H1 (cell line): ENCODE results near the gene DPYSL3. TPM values are rescaled to one million over a fixed set of nuclear protein-coding genes. Genes with fewer than 3 reads are reported as not detected.

Experiments
- CTCF ChIA-PET: fragments of 300-600 bp; sonication (Branson Sonifier 250); formaldehyde crosslinking; loops from one replicate; lab custom pipeline; 2021; ENCODE audit not compliant: partially characterized antibody; lab: Charles Lee
- POLR2A ChIA-PET: fragments of 300-600 bp; sonication (Branson Sonifier 250); formaldehyde crosslinking; loops from one replicate; lab custom pipeline; 2021; ENCODE audit warnings: inconsistent platforms; ENCODE audit not compliant: partially characterized antibody; lab: Charles Lee
- DNase-seq, 2 experiments: peaks; one replicate each; pipeline versions ENCODE4 v3.0.0 to v3.0.0-alpha.2; 2010 to 2022; ENCODE audit warnings: low spot score in 2 of 2, low read depth in 1 of 2, mixed read lengths in 1 of 2
- FAIRE-seq: peaks from 2 replicates; lab custom pipeline; 2011; peaks lifted over from hg19 to GRCh38; lab: Jason Lieb, UNC
- H2AFZ ChIP-seq: 2 replicates; pipeline ENCODE4 v1.8.1; 2012; ENCODE audit warnings: low read length, inconsistent platforms
- H2AK5ac ChIP-seq: 2 replicates; pipeline ENCODE4 v1.6.1; 2013; ENCODE audit warnings: low read depth, low read length
- H2BK120ac ChIP-seq: replicated peaks from 2 replicates; pipeline ENCODE3; 2013; ENCODE audit warnings: low read depth, low read length, inconsistent platforms
- H2BK12ac ChIP-seq: 2 replicates; pipeline ENCODE4 v1.6.1; 2013; ENCODE audit warnings: low read depth, low read length
- H2BK15ac ChIP-seq: 2 replicates; pipeline ENCODE4 v1.6.1; 2013; ENCODE audit warnings: low read length
- H2BK20ac ChIP-seq: 2 replicates; pipeline ENCODE4 v1.6.1; 2013; ENCODE audit warnings: low read length
- H2BK5ac ChIP-seq: 2 replicates; pipeline ENCODE4 v1.6.1; 2013; ENCODE audit warnings: low read depth, low read length
- H3K14ac ChIP-seq: 2 replicates; pipeline ENCODE4 v1.6.1; 2013; ENCODE audit warnings: inconsistent platforms; ENCODE audit not compliant: insufficient read length
- H3K18ac ChIP-seq: 2 replicates; pipeline ENCODE4 v1.6.1; 2013; ENCODE audit warnings: low read length; ENCODE audit errors: extremely low read depth
- H3K23ac ChIP-seq: 2 replicates; pipeline ENCODE4 v1.6.1; 2013; ENCODE audit warnings: inconsistent platforms; ENCODE audit not compliant: insufficient read length
- H3K23me2 ChIP-seq: 2 replicates; pipeline ENCODE4 v1.6.1; 2013; ENCODE audit warnings: low read depth, low read length
- H3K27ac ChIP-seq: 2 replicates; pipeline ENCODE4 v1.6.1; 2011; ENCODE audit warnings: low read depth, low read length, inconsistent platforms
- H3K27me3 ChIP-seq, 4 experiments: replicated peaks in 1 of 4; 1 replicate in 1 of 4; 2 replicates in 3 of 4; pipeline versions ENCODE4 v1.6.1 to v1.8.1; 2011 to 2013; ENCODE audit warnings: low read length in 3 of 4, mild to moderate bottlenecking in 3 of 4, inconsistent platforms in 2 of 4, mixed read lengths in 2 of 4, moderate library complexity in 1 of 4; ENCODE audit not compliant: control insufficient read depth in 3 of 4, insufficient read depth in 3 of 4; ENCODE audit errors: extremely low read depth in 1 of 4
- H3K36me3 ChIP-seq, 4 experiments: 2 replicates each; pipeline versions ENCODE4 v1.6.1 to v1.8.1; 2011 to 2013; ENCODE audit warnings: mild to moderate bottlenecking in 4 of 4, low read length in 3 of 4, moderate library complexity in 2 of 4, control low read depth in 1 of 4, inconsistent platforms in 1 of 4; ENCODE audit not compliant: insufficient read depth in 4 of 4, control insufficient read depth in 2 of 4
- H3K4ac ChIP-seq: replicated peaks from 2 replicates; pipeline ENCODE3; 2013; ENCODE audit warnings: low read length, low read depth, mixed read lengths, inconsistent platforms; ENCODE audit not compliant: insufficient read length
- H3K4me1 ChIP-seq, 4 experiments: replicated peaks in 1 of 4; 1 replicate in 1 of 4; 2 replicates in 3 of 4; pipeline versions ENCODE4 v1.6.1 to v1.8.1; 2011 to 2013; ENCODE audit warnings: low read length in 3 of 4, inconsistent platforms in 2 of 4, mixed read lengths in 1 of 4; ENCODE audit not compliant: insufficient read depth in 4 of 4, control insufficient read depth in 3 of 4
- H3K4me2 ChIP-seq, 2 experiments: 2 replicates each; pipeline versions ENCODE4 v1.6.1 to v1.8.1; 2011 to 2013; ENCODE audit warnings: low read depth in 2 of 2, low read length in 2 of 2, control low read depth in 1 of 2, inconsistent platforms in 1 of 2, mild to moderate bottlenecking in 1 of 2; ENCODE audit not compliant: insufficient read depth in 1 of 2
- H3K4me3 ChIP-seq, 4 experiments: fragments of 200-600, 300-600 bp in 1 of 4; sonication (generic), shearing (Covaris generic), sonication (Bioruptor Twin) in 1 of 4; 2 replicates each; pipeline versions ENCODE4 v1.5.1 to v1.8.1; 2011 to 2016; ENCODE audit warnings: low read length in 4 of 4, low read depth in 3 of 4, control low read depth in 2 of 4, inconsistent platforms in 2 of 4, mild to moderate bottlenecking in 2 of 4, mixed read lengths in 1 of 4, moderate library complexity in 1 of 4; ENCODE audit not compliant: insufficient read depth in 2 of 4; ENCODE audit errors: extremely low read depth in 1 of 4
- H3K56ac ChIP-seq: replicated peaks from 2 replicates; pipeline ENCODE3; 2013; ENCODE audit warnings: low read depth, mild to moderate bottlenecking, mixed read lengths, low read length, inconsistent platforms; ENCODE audit not compliant: insufficient read length
- H3K79me1 ChIP-seq: 2 replicates; pipeline ENCODE4 v1.6.1; 2013; ENCODE audit warnings: low read depth, low read length, control low read depth
- H3K79me2 ChIP-seq, 2 experiments: 2 replicates each; pipeline versions ENCODE4 v1.6.1 to v1.8.1; 2012 to 2013; ENCODE audit warnings: low read length in 2 of 2, mild to moderate bottlenecking in 2 of 2, inconsistent platforms in 1 of 2; ENCODE audit not compliant: insufficient read depth in 2 of 2, control insufficient read depth in 1 of 2
- H3K9ac ChIP-seq, 4 experiments: replicated peaks in 1 of 4; 1 replicate in 1 of 4; 2 replicates in 3 of 4; pipeline versions ENCODE4 v1.6.1 to v1.8.1; 2011 to 2013; ENCODE audit warnings: low read depth in 3 of 4, low read length in 3 of 4, control low read depth in 2 of 4, mild to moderate bottlenecking in 2 of 4, moderate library complexity in 2 of 4, inconsistent platforms in 1 of 4; ENCODE audit errors: extremely low read depth in 1 of 4
- H3K9me3 ChIP-seq, 2 experiments: 2 replicates each; pipeline versions ENCODE4 v1.6.1 to v1.8.1; 2012 to 2013; ENCODE audit warnings: mild to moderate bottlenecking in 2 of 2, moderate library complexity in 2 of 2, control low read depth in 1 of 2, inconsistent platforms in 1 of 2, low read depth in 1 of 2, low read length in 1 of 2, mixed read lengths in 1 of 2; ENCODE audit not compliant: insufficient read depth in 2 of 2
- H4K20me1 ChIP-seq, 2 experiments: replicated peaks in 1 of 2; 2 replicates each; pipeline versions ENCODE3 to v1.8.1; 2011 to 2013; ENCODE audit warnings: inconsistent platforms in 2 of 2, low read length in 2 of 2, mild to moderate bottlenecking in 1 of 2; ENCODE audit not compliant: insufficient read depth in 2 of 2, control insufficient read depth in 1 of 2
- H4K5ac ChIP-seq: 2 replicates; pipeline ENCODE4 v1.6.1; 2013; ENCODE audit warnings: low read length, low read depth, mixed read lengths, inconsistent platforms; ENCODE audit not compliant: insufficient read length
- H4K8ac ChIP-seq: 2 replicates; pipeline ENCODE4 v1.8.0; 2013; ENCODE audit warnings: mild to moderate bottlenecking, moderate library complexity, low read length, inconsistent platforms; ENCODE audit not compliant: insufficient read depth; ENCODE audit errors: extremely low read depth
- H4K91ac ChIP-seq: replicated peaks from 2 replicates; pipeline ENCODE3; 2013; ENCODE audit warnings: low read length, mixed read lengths, inconsistent platforms; ENCODE audit not compliant: insufficient read length
- BCL11A ChIP-seq, 2 experiments: IDR thresholded peaks; one replicate each; pipeline ENCODE4 v1.6.1; 2011; ENCODE audit warnings: low read depth in 2 of 2, low read length in 2 of 2, mild to moderate bottlenecking in 2 of 2
- GTF2F1 ChIP-seq: IDR thresholded peaks from 2 replicates; pipeline ENCODE4 v1.6.1; 2012; ENCODE audit warnings: low read depth, low read length, improper control_type of control experiment, borderline replicate concordance
- JUN ChIP-seq: IDR thresholded peaks from 2 replicates; pipeline ENCODE4 v1.6.1; 2011; ENCODE audit warnings: low read depth, mild to moderate bottlenecking, improper control_type of control experiment, low read length
- KDM4A ChIP-seq: IDR thresholded peaks from one replicate; pipeline ENCODE4 v1.7.1; 2012; ENCODE audit warnings: low read depth, mild to moderate bottlenecking, moderate library complexity, low read length, inconsistent platforms; ENCODE audit not compliant: severe bottlenecking
- MAFK ChIP-seq: IDR thresholded peaks from 2 replicates; pipeline ENCODE4 v1.6.1; 2012; ENCODE audit warnings: low read depth, mild to moderate bottlenecking, improper control_type of control experiment, low read length
- POLR2AphosphoS5 ChIP-seq: IDR thresholded peaks from 2 replicates; pipeline ENCODE4 v1.6.1; 2011; ENCODE audit warnings: low read depth, low read length
- SIN3A ChIP-seq, 2 experiments: IDR thresholded peaks in 1 of 2; conservative IDR thresholded peaks in 1 of 2; 2 replicates each; pipeline ENCODE4 v1.6.1; 2011 to 2012; ENCODE audit warnings: low read length in 2 of 2, improper control_type of control experiment in 1 of 2, low read depth in 1 of 2, mild to moderate bottlenecking in 1 of 2
- SIRT6 ChIP-seq: IDR thresholded peaks from one replicate; pipeline ENCODE4 v1.7.1; 2012; ENCODE audit warnings: low read length, inconsistent platforms
- SRF ChIP-seq: IDR thresholded peaks from 2 replicates; pipeline ENCODE4 v1.6.1; 2011; ENCODE audit warnings: mild to moderate bottlenecking, low read depth, low read length, moderate library complexity
- TAF7 ChIP-seq: optimal IDR thresholded peaks from 2 replicates; pipeline ENCODE3; 2011; ENCODE audit warnings: low read depth, mild to moderate bottlenecking, inconsistent platforms, low read length, moderate library complexity, borderline replicate concordance
- YY1 ChIP-seq: IDR thresholded peaks from 2 replicates; pipeline ENCODE4 v1.6.1; 2011; ENCODE audit warnings: low read depth, mild to moderate bottlenecking, low read length
- WGBS, 2 experiments: shearing (Covaris generic) in 1 of 2; methylation state at CpG; one replicate each; pipeline versions ENCODE4 v1.1.6 to v1.1.7; 2013 to 2015; ENCODE audit warnings: low lambda C conversion rate in 2 of 2, mixed read lengths in 2 of 2, inconsistent platforms in 1 of 2, low coverage in 1 of 2, missing lambda C conversion rate in 1 of 2; ENCODE audit not compliant: insufficient replicate concordance in 2 of 2, insufficient coverage in 1 of 2, insufficient read length in 1 of 2; ENCODE audit errors: extremely low coverage in 1 of 2, missing lambda C conversion rate in 1 of 2; 5-methylcytosine and 5-hydroxymethylcytosine counted together
- polyA plus RNA-seq, 7 experiments: library from polyadenylated mRNA; depleted of rRNA in 3 of 7; stranded (reverse) in 5 of 7; unstranded in 2 of 7; fragments of >200 nt in 5 of 7; fragments of 200-250 nt in 2 of 7; gene quantifications; 1 replicate in 5 of 7; 2 replicates in 1 of 7; 4 replicates in 1 of 7; pipeline versions ENCODE4 v1.2.1 to v1.2.3, GENCODE V29; 2011 to 2013; ENCODE audit warnings: missing spikeins in 2 of 7, mixed read lengths in 2 of 7
- total RNA-seq: library from RNA; stranded (reverse); fragmentation: NEBNext Ultra II Directional; extraction: Animal tissue kit (Norgen Biotek cat#: 25700); gene quantifications from 2 replicates; pipeline ENCODE4 v1.2.1, GENCODE V29; 2021

Gene DPYSL3
- total and polyA plus RNA-seq, 2 of the 8 experiments (the other 6 are each of a cell fraction or from before 2014, with no cell fraction given) = 268 to 387 TPM

- no peak overlapping the region for H4K91ac ChIP-seq
- H2AK5ac ChIP-seq = no peak overlapping the region
- H3K4ac ChIP-seq = no peak overlapping the region
- H3K27ac ChIP-seq = no peak overlapping the region
- no peak overlapping the region for H2BK120ac ChIP-seq
- peak overlapping the region; percentile 47; the same call in 1 of the 2 replicates for H2BK15ac ChIP-seq
- no peaks in the 10 kb centered on the region for H4K20me1 ChIP-seq
- no peak overlapping the region for H3K4me3 ChIP-seq
- H3K23ac ChIP-seq = no peak overlapping the region
- H3K36me3 ChIP-seq = no peaks in the 10 kb centered on the region
- H3K4me1 ChIP-seq = peaks cover 0 to 20% (median 9%) of the 10 kb centered on the region in 4 experiments; a peak in 5 of 7 replicates
- peak; percentile 36 for FAIRE-seq
- H3K79me1 ChIP-seq = peaks cover 5% of the 10 kb centered on the region; the same call in 1 of the 2 replicates
- H3K79me2 ChIP-seq = peaks cover 3 to 76% of the 10 kb centered on the region in 2 experiments
- no peaks in the 10 kb centered on the region for H3K23me2 ChIP-seq
- no peak overlapping the region for H2BK5ac ChIP-seq
- DNase-seq = no peak
- no peak overlapping the region for H4K5ac ChIP-seq
- no peak overlapping the region for H2BK20ac ChIP-seq
- no peak for TF ChIP-seq KDM4A
- no peak for TF ChIP-seq MAFK
- no peak for TF ChIP-seq BCL11A (IDR thresholded peaks at IDR 0.05; ENCODE audit: low read depth in 2 of 2, low read length in 2 of 2)
- TF ChIP-seq SIRT6 = no peak
- TF ChIP-seq TAF7 = no peak
- TF ChIP-seq JUN = no peak
- no peak for TF ChIP-seq POLR2AphosphoS5
- TF ChIP-seq YY1 = no peak
- TF ChIP-seq SIN3A (conservative IDR thresholded peaks at IDR 0.05 in 1 of 2, IDR thresholded peaks at IDR 0.05 in 1 of 2; ENCODE audit: low read depth in 1 of 2, low read length in 2 of 2) = no peak
- no peak for TF ChIP-seq GTF2F1
- no peak for TF ChIP-seq SRF
- TF ChIP-seq, all 59 proteins: peak for 0
- no peak overlapping the region for H3K9ac ChIP-seq
- no peak overlapping the region for H3K4me2 ChIP-seq
- CTCF ChIA-PET = interaction anchor here (0.8 to 5.8 kb wide), 10 partner anchors 7 to 117 kb away, joined by 3 to 48 read pairs (median 4); no protein-coding TSS in a partner anchor
- H3K27me3 ChIP-seq = no peaks in the 10 kb centered on the region
- POLR2A ChIA-PET = interaction anchor here (1.1 kb wide), 3 partner anchors 8 to 100 kb away, joined by 3 read pairs; no protein-coding TSS in a partner anchor
- 90% methylated on average over 2 of the region's 2 CpGs; no CpG with 5 or more reads in 1 of the 2 experiments for WGBS, 2 experiments
- no peaks in the 10 kb centered on the region; a peak in 1 of 4 replicates for H3K9me3 ChIP-seq
- no peak overlapping the region for H3K56ac ChIP-seq
- no peak overlapping the region for H3K18ac ChIP-seq
- H4K8ac ChIP-seq = no peak overlapping the region
- no peak overlapping the region for H2BK12ac ChIP-seq
- no peak overlapping the region for H2AFZ ChIP-seq
- H3K14ac ChIP-seq = no peak overlapping the region
Observed at GRCh38 chr5:147460380-147460779, 49.5 kb downstream of the DPYSL3 start.
